Measurements from ENCODE around the gene ADARB2. TPM values are rescaled to one million over a fixed set of nuclear protein-coding genes. Genes with fewer than 3 reads are reported as not detected.

ADARB2 gene
- total and polyA plus RNA-seq, 2 experiments from 2014 or later: 2.0 to 5.0 TPM

GRCh38 chr10:1530871-1531517 is 206.3 kb downstream of the ADARB2 start:
- no peak overlapping the region for H3K27ac ChIP-seq (ENCODE audit: low read depth)
- H4K20me1 ChIP-seq (replicated peaks; ENCODE audit: insufficient read depth): no peaks in the 10 kb centered on the region
- H3K4me3 ChIP-seq: no peak overlapping the region
- no peaks in the 10 kb centered on the region for H3F3A ChIP-seq (replicated peaks; ENCODE audit: low read depth)
- H3K27me3 Mint-ChIP-seq (ENCODE audit: insufficient read depth, low read depth, poor library complexity): peaks cover 10% of the 10 kb centered on the region
- no peak overlapping the region for H2AFZ ChIP-seq
- peaks cover 14% of the 10 kb centered on the region for H3K4me1 Mint-ChIP-seq
- no peaks in the 10 kb centered on the region for H3K36me3 Mint-ChIP-seq (ENCODE audit: low read depth)
- H3K9me2 ChIP-seq (ENCODE audit: insufficient read depth): no peaks in the 10 kb centered on the region
- H3K4me3 Mint-ChIP-seq: no peak overlapping the region
- H3K4me2 ChIP-seq: no peak overlapping the region
- no peak for TF ChIP-seq ZNF114 (CRISPR knock-in tag; IDR thresholded peaks at IDR 0.05)
- peak in 1 of 2 experiments; percentile 38; a peak in 2 of 4 replicates for TF ChIP-seq CTCF (conservative IDR thresholded peaks at IDR 0.05; ENCODE audit: low read depth in 2 of 2)
- H3K79me2 ChIP-seq (replicated peaks; ENCODE audit: insufficient read depth): no peaks in the 10 kb centered on the region
- H3K9me3 Mint-ChIP-seq: no peaks in the 10 kb centered on the region; the same call in 2 of the 3 replicates
- no peak for DNase-seq (ENCODE audit: low spot score)
- no peak overlapping the region for H3K27ac Mint-ChIP-seq
- no peaks in the 10 kb centered on the region for H3K36me3 ChIP-seq (ENCODE audit: insufficient read depth)
- no peak for ATAC-seq
- no peaks in the 10 kb centered on the region for H3K27me3 ChIP-seq (ENCODE audit: insufficient read depth)
- H3K4me1 ChIP-seq (ENCODE audit: insufficient read depth): no peaks in the 10 kb centered on the region

GRCh38 chr10:1529806-1530413 is 207.4 kb downstream of the ADARB2 start:
- ATAC-seq: no peak
- no peak for DNase-seq (ENCODE audit: low spot score)
- Histone ChIP-seq H3K4me2 (no peak overlapping the region), H3K9me2 (ENCODE audit: insufficient read depth) (no peaks in the 10 kb centered on the region), H3K4me1 (ENCODE audit: insufficient read depth) (no peaks in the 10 kb centered on the region), H3K27ac (ENCODE audit: low read depth) (no peak overlapping the region), H3K4me3 (no peak overlapping the region), H3K36me3 (ENCODE audit: insufficient read depth) (no peaks in the 10 kb centered on the region), H3K27me3 (ENCODE audit: insufficient read depth) (no peaks in the 10 kb centered on the region), H2AFZ (no peak overlapping the region), H3F3A (replicated peaks; ENCODE audit: low read depth) (no peaks in the 10 kb centered on the region), H3K79me2 (replicated peaks; ENCODE audit: insufficient read depth) (no peaks in the 10 kb centered on the region), H4K20me1 (replicated peaks; ENCODE audit: insufficient read depth) (no peaks in the 10 kb centered on the region; the same call in 1 of the 2 replicates)
- Mint-ChIP-seq H3K9me3 (no peaks in the 10 kb centered on the region; the same call in 2 of the 3 replicates), H3K27ac (no peak overlapping the region), H3K4me3 (no peak overlapping the region), H3K27me3 (ENCODE audit: insufficient read depth, low read depth, poor library complexity) (peaks cover 10% of the 10 kb centered on the region), H3K4me1 (peaks cover 18% of the 10 kb centered on the region), H3K36me3 (ENCODE audit: low read depth) (no peaks in the 10 kb centered on the region; the same call in 2 of the 3 replicates)
- TF ChIP-seq ZNF462 (CRISPR knock-in tag; IDR thresholded peaks at IDR 0.05) (no peak), NANOG (IDR thresholded peaks at IDR 0.05; ENCODE audit: borderline replicate concordance) (no peak), EZH2phosphoT487 (IDR thresholded peaks at IDR 0.05; ENCODE audit: unreplicated experiment) (no peak), EZH2 (IDR thresholded peaks at IDR 0.05; ENCODE audit: low read depth, unreplicated experiment) (no peak), REST (IDR thresholded peaks at IDR 0.05; ENCODE audit: unreplicated experiment) (no peak), CREB1 (CRISPR knock-in tag; IDR thresholded peaks at IDR 0.05; ENCODE audit: low read depth) (no peak), JUNB (IDR thresholded peaks at IDR 0.05; ENCODE audit: unreplicated experiment) (no peak)
